HEK293 (cell line): Measurements from ENCODE around the gene LEF1.

Experiments used
- CTCF ChIA-PET: fragments of 350-600 bp; formaldehyde crosslinking; extraction: SDS; loops from one replicate; lab custom pipeline; 2021; ENCODE audit warnings: antibody characterized with exemption; lab: Yijun Ruan, JAX
- POLR2A ChIA-PET: fragments of 300-600 bp; formaldehyde crosslinking; extraction: SDS; loops from one replicate; lab custom pipeline; 2020; ENCODE audit warnings: antibody characterized with exemption, inconsistent platforms; lab: Yijun Ruan, JAX
- H3K27ac ChIP-seq: fragments of 200-500 bp; sonication (Bioruptor generic); 2 replicates; pipeline ENCODE4 v1.5.1; 2014; ENCODE audit warnings: low read depth, low read length, control low read depth, inconsistent platforms; ENCODE audit errors: extremely low read depth
- H3K36me3 ChIP-seq, 2 experiments: fragments of 200-500 bp in 1 of 2; sonication (Bioruptor generic) in 1 of 2; 1 replicate in 1 of 2; 2 replicates in 1 of 2; pipeline ENCODE4 v1.5.1; 2014 to 2017; ENCODE audit warnings: inconsistent platforms in 2 of 2, low read length in 2 of 2; ENCODE audit not compliant: control insufficient read depth in 2 of 2, insufficient read depth in 1 of 2
- H3K4me1 ChIP-seq: fragments of 200-500 bp; sonication (Bioruptor generic); 2 replicates; pipeline ENCODE4 v1.5.1; 2014; ENCODE audit warnings: mild to moderate bottlenecking, low read length, inconsistent platforms; ENCODE audit not compliant: control insufficient read depth, insufficient read depth
- H3K4me3 ChIP-seq: 2 replicates; pipeline ENCODE4 v1.5.1; 2011; ENCODE audit warnings: low read depth, mild to moderate bottlenecking, control low read depth, low read length, moderate library complexity
- H3K9me3 ChIP-seq: fragments of 200-500 bp; sonication (Bioruptor generic); 2 replicates; pipeline ENCODE4 v1.5.1; 2014; ENCODE audit warnings: low read depth, low read length, inconsistent platforms; ENCODE audit not compliant: control insufficient read depth, insufficient read depth
- KLF7 ChIP-seq: fragments of 450-650 bp; formaldehyde crosslinking; IDR thresholded peaks from 2 replicates; pipeline ENCODE4 v1.5.1; 2016; ENCODE audit warnings: missing biosample characterization, missing genetic modification characterization, borderline replicate concordance
- KLF9 ChIP-seq: fragments of 450-650 bp; formaldehyde crosslinking; IDR thresholded peaks from 2 replicates; pipeline ENCODE4 v1.5.1; 2016; ENCODE audit warnings: missing biosample characterization, missing genetic modification characterization, low read depth
- MYNN ChIP-seq: fragments of 450-650 bp; formaldehyde crosslinking; IDR thresholded peaks from 2 replicates; pipeline ENCODE4 v1.5.1; 2016; ENCODE audit warnings: missing biosample characterization, missing genetic modification characterization, borderline replicate concordance
- PRDM1 ChIP-seq: fragments of 450-650 bp; formaldehyde crosslinking; IDR thresholded peaks from 2 replicates; pipeline ENCODE4; 2016; ENCODE audit warnings: missing biosample characterization, missing genetic modification characterization
- PRDM4 ChIP-seq: fragments of 450-650 bp; formaldehyde crosslinking; IDR thresholded peaks from 2 replicates; pipeline ENCODE4 v1.5.1; 2017; ENCODE audit warnings: missing biosample characterization, missing genetic modification characterization
- SP3 ChIP-seq: fragments of 450-650 bp; formaldehyde crosslinking; IDR thresholded peaks from 2 replicates; pipeline ENCODE4 v1.5.1; 2016; ENCODE audit warnings: missing biosample characterization, missing genetic modification characterization
- SP7 ChIP-seq: fragments of 450-650 bp; formaldehyde crosslinking; IDR thresholded peaks from 2 replicates; pipeline ENCODE4 v1.5.1; 2016; ENCODE audit warnings: missing biosample characterization, missing genetic modification characterization
- TCF7L2 ChIP-seq: IDR thresholded peaks from 2 replicates; pipeline ENCODE4 v1.6.1; 2011; ENCODE audit warnings: low read depth, mild to moderate bottlenecking, inconsistent platforms, low read length, moderate library complexity, borderline replicate concordance
- WT1 ChIP-seq: fragments of 450-650 bp; formaldehyde crosslinking; IDR thresholded peaks from 2 replicates; pipeline ENCODE4 v1.5.1; 2016; ENCODE audit warnings: missing biosample characterization, missing genetic modification characterization
- ZBTB21 ChIP-seq: fragments of 450-650 bp; formaldehyde crosslinking; IDR thresholded peaks from 2 replicates; pipeline ENCODE4 v1.5.1; 2017; ENCODE audit warnings: missing biosample characterization, missing genetic modification characterization
- ZBTB7A ChIP-seq: fragments of 450-650 bp; formaldehyde crosslinking; IDR thresholded peaks from 2 replicates; pipeline ENCODE4 v1.5.1; 2016; ENCODE audit warnings: low read depth, missing biosample characterization, missing genetic modification characterization
- ZIC2 ChIP-seq: fragments of 450-650 bp; formaldehyde crosslinking; IDR thresholded peaks from 2 replicates; pipeline ENCODE4 v1.5.1; 2016; ENCODE audit warnings: missing biosample characterization, missing genetic modification characterization
- ZNF138 ChIP-seq: fragments of 450-650 bp; formaldehyde crosslinking; IDR thresholded peaks from 2 replicates; pipeline ENCODE4 v1.5.1; 2016; ENCODE audit warnings: missing biosample characterization, missing genetic modification characterization, borderline replicate concordance
- ZNF155 ChIP-seq: fragments of 450-650 bp; formaldehyde crosslinking; IDR thresholded peaks from 2 replicates; pipeline ENCODE4 v1.5.1; 2016; ENCODE audit warnings: missing biosample characterization, missing genetic modification characterization
- ZNF157 ChIP-seq: fragments of 450-650 bp; formaldehyde crosslinking; IDR thresholded peaks from 2 replicates; pipeline ENCODE4 v1.5.1; 2016; ENCODE audit warnings: missing biosample characterization, missing genetic modification characterization
- ZNF211 ChIP-seq: fragments of 450-650 bp; formaldehyde crosslinking; IDR thresholded peaks from 2 replicates; pipeline ENCODE4 v1.5.1; 2016; ENCODE audit warnings: low read depth, missing biosample characterization, missing genetic modification characterization
- ZNF23 ChIP-seq: fragments of 450-650 bp; formaldehyde crosslinking; IDR thresholded peaks from 2 replicates; pipeline ENCODE4 v1.5.1; 2016; ENCODE audit warnings: missing biosample characterization, missing genetic modification characterization, borderline replicate concordance
- ZNF24 ChIP-seq: fragments of 450-650 bp; formaldehyde crosslinking; IDR thresholded peaks from 2 replicates; pipeline ENCODE4 v1.5.1; 2016; ENCODE audit warnings: missing biosample characterization, missing genetic modification characterization
- ZNF274 ChIP-seq, 2 experiments: fragments of 200-500 bp in 1 of 2; fragments of 450-650 bp in 1 of 2; sonication (Bioruptor generic) in 1 of 2; formaldehyde crosslinking in 1 of 2; IDR thresholded peaks; 2 replicates each; pipeline versions ENCODE4 v1.5.1 to v1.6.1; 2014 to 2016; ENCODE audit warnings: borderline replicate concordance in 1 of 2, inconsistent platforms in 1 of 2, low read length in 1 of 2, missing biosample characterization in 1 of 2, missing genetic modification characterization in 1 of 2
- ZNF324 ChIP-seq: fragments of 450-650 bp; formaldehyde crosslinking; IDR thresholded peaks from 2 replicates; pipeline ENCODE4 v1.5.1; 2016; ENCODE audit warnings: missing biosample characterization, missing genetic modification characterization
- ZNF335 ChIP-seq: fragments of 450-650 bp; formaldehyde crosslinking; conservative IDR thresholded peaks from 2 replicates; pipeline ENCODE4 v1.5.1; 2016; ENCODE audit warnings: missing biosample characterization, missing genetic modification characterization
- ZNF391 ChIP-seq: fragments of 450-650 bp; formaldehyde crosslinking; IDR thresholded peaks from 2 replicates; pipeline ENCODE4 v1.5.1; 2016; ENCODE audit warnings: low read depth, missing biosample characterization, missing genetic modification characterization, borderline replicate concordance
- ZNF416 ChIP-seq: fragments of 450-650 bp; formaldehyde crosslinking; IDR thresholded peaks from 2 replicates; pipeline ENCODE4 v1.5.1; 2016; ENCODE audit warnings: missing biosample characterization, missing genetic modification characterization
- ZNF473 ChIP-seq: fragments of 450-650 bp; formaldehyde crosslinking; IDR thresholded peaks from 2 replicates; pipeline ENCODE4 v1.5.1; 2017; ENCODE audit warnings: missing biosample characterization, missing genetic modification characterization
- ZNF501 ChIP-seq: fragments of 450-650 bp; formaldehyde crosslinking; IDR thresholded peaks from 2 replicates; pipeline ENCODE4 v1.5.1; 2016; ENCODE audit warnings: missing biosample characterization, missing genetic modification characterization
- ZNF510 ChIP-seq: fragments of 450-650 bp; formaldehyde crosslinking; IDR thresholded peaks from 2 replicates; pipeline ENCODE4 v1.5.1; 2018; ENCODE audit warnings: mild to moderate bottlenecking, missing genetic modification characterization, missing biosample characterization; ENCODE audit not compliant: insufficient replicate concordance
- ZNF555 ChIP-seq: fragments of 450-650 bp; formaldehyde crosslinking; conservative IDR thresholded peaks from 2 replicates; pipeline ENCODE4 v1.5.1; 2017; ENCODE audit warnings: missing biosample characterization, mild to moderate bottlenecking, missing genetic modification characterization, inconsistent platforms
- ZNF610 ChIP-seq: fragments of 450-650 bp; formaldehyde crosslinking; IDR thresholded peaks from 2 replicates; pipeline ENCODE4 v1.5.1; 2016; ENCODE audit warnings: missing biosample characterization, missing genetic modification characterization, borderline replicate concordance
- ZNF629 ChIP-seq: fragments of 450-650 bp; formaldehyde crosslinking; IDR thresholded peaks from 2 replicates; pipeline ENCODE4 v1.5.1; 2017; ENCODE audit warnings: missing biosample characterization, missing genetic modification characterization
- ZNF677 ChIP-seq: fragments of 450-650 bp; IDR thresholded peaks from 2 replicates; pipeline ENCODE4 v1.5.0; 2018; ENCODE audit warnings: missing biosample characterization, mild to moderate bottlenecking, missing genetic modification characterization, moderate library complexity
- ZNF843 ChIP-seq: fragments of 450-650 bp; formaldehyde crosslinking; IDR thresholded peaks from 2 replicates; pipeline ENCODE4 v1.5.1; 2016; ENCODE audit warnings: missing biosample characterization, missing genetic modification characterization
- ZSCAN5A ChIP-seq: fragments of 450-650 bp; formaldehyde crosslinking; IDR thresholded peaks from 2 replicates; pipeline ENCODE4 v1.5.1; 2016; ENCODE audit warnings: missing biosample characterization, missing genetic modification characterization
- ZXDB ChIP-seq: fragments of 450-650 bp; formaldehyde crosslinking; IDR thresholded peaks from 2 replicates; pipeline ENCODE4 v1.5.1; 2016; ENCODE audit warnings: missing biosample characterization, missing genetic modification characterization

Gene LEF1

GRCh38 chr4:108173599-108174057 is 4.9 kb upstream of the LEF1 start:
- TF ChIP-seq ZNF157 = no peak
- no peak for TF ChIP-seq KLF9 (tag by site-specific recombination)
- no peak for TF ChIP-seq ZXDB (tag by site-specific recombination)
- TF ChIP-seq ZNF677 (tag by site-specific recombination) = no peak
- TF ChIP-seq ZNF610 = no peak
- no peak for TF ChIP-seq ZBTB21 (tag by site-specific recombination)
- TF ChIP-seq ZNF274 (IDR thresholded peaks at IDR 0.05; ENCODE audit: low read length) = no peak
- no peak for TF ChIP-seq ZNF274 (tag by site-specific recombination; IDR thresholded peaks at IDR 0.05; ENCODE audit: borderline replicate concordance)
- TF ChIP-seq TCF7L2 = peak; percentile 82
- no peak for TF ChIP-seq ZBTB7A
- TF ChIP-seq ZNF510 (tag by site-specific recombination) = no peak
- no peak for TF ChIP-seq ZSCAN5A (tag by site-specific recombination)
- TF ChIP-seq ZNF138 (tag by site-specific recombination) = no peak
- TF ChIP-seq ZNF335 (tag by site-specific recombination) = 0 out of 2 replicates have a peak, but pooled peaks have one; percentile 2
- TF ChIP-seq ZNF629 (tag by site-specific recombination) = no peak
- Histone ChIP-seq H3K9me3 (no peaks in the 10 kb centered on the region), H3K4me1 (peaks cover 3% of the 10 kb centered on the region), H3K4me3 (no peak overlapping the region; the same call in 1 of the 2 replicates), H3K27ac (no peak overlapping the region; the same call in 1 of the 2 replicates), H3K36me3 (no peaks in the 10 kb centered on the region)
- CTCF ChIA-PET = no interaction called here
- POLR2A ChIA-PET = no interaction called here

GRCh38 chr4:108172753-108173598 is 4.2 kb upstream of the LEF1 start:
- Histone ChIP-seq H3K27ac (peak overlapping the region; percentile 21; the same call in 1 of the 2 replicates), H3K9me3 (no peaks in the 10 kb centered on the region), H3K4me3 (peak overlapping the region; percentile 24), H3K4me1 (peaks cover 3% of the 10 kb centered on the region), H3K36me3 (no peaks in the 10 kb centered on the region)
- CTCF ChIA-PET = interaction anchor here (0.6 kb wide), 1 partner anchor 193 kb away, joined by 3 read pairs; no protein-coding TSS in a partner anchor
- POLR2A ChIA-PET = no interaction called here
- no peak for TF ChIP-seq ZNF24 (tag by site-specific recombination)
- no peak for TF ChIP-seq ZNF391 (tag by site-specific recombination)
- TF ChIP-seq ZNF843 = no peak
- TF ChIP-seq MYNN (tag by site-specific recombination) = no peak
- TF ChIP-seq PRDM4 (tag by site-specific recombination) = no peak
- no peak for TF ChIP-seq ZNF155 (tag by site-specific recombination)
- no peak for TF ChIP-seq ZNF23 (tag by site-specific recombination)
- no peak for TF ChIP-seq ZNF416 (tag by site-specific recombination)
- TF ChIP-seq WT1 (tag by site-specific recombination) = no peak
- 0 out of 2 replicates have a peak, but pooled peaks have one; percentile 27 for TF ChIP-seq PRDM1
- peak; percentile 42; the same call in 1 of the 2 replicates for TF ChIP-seq SP7 (tag by site-specific recombination)
- TF ChIP-seq ZNF211 (tag by site-specific recombination) = no peak
- 0 out of 2 replicates have a peak, but pooled peaks have one; percentile 27 for TF ChIP-seq SP3 (tag by site-specific recombination)
- no peak for TF ChIP-seq ZNF324
- no peak for TF ChIP-seq ZIC2 (tag by site-specific recombination)
- TF ChIP-seq ZNF501 (tag by site-specific recombination) = 0 out of 2 replicates have a peak, but pooled peaks have one; percentile 7
- no peak for TF ChIP-seq KLF7
- no peak for TF ChIP-seq ZNF555
- TF ChIP-seq ZNF335 (tag by site-specific recombination) = peak; percentile 50
- no peak for TF ChIP-seq ZNF473 (tag by site-specific recombination)
